ENCODE results near the gene ADAMTS3. TPM values are rescaled to one million over a fixed set of nuclear protein-coding genes. Genes with fewer than 3 reads are reported as not detected.

Gene ADAMTS3
- total and polyA plus RNA-seq, 12 donors = 1.0 to 13.1 (median 2.2) TPM

DNA sequence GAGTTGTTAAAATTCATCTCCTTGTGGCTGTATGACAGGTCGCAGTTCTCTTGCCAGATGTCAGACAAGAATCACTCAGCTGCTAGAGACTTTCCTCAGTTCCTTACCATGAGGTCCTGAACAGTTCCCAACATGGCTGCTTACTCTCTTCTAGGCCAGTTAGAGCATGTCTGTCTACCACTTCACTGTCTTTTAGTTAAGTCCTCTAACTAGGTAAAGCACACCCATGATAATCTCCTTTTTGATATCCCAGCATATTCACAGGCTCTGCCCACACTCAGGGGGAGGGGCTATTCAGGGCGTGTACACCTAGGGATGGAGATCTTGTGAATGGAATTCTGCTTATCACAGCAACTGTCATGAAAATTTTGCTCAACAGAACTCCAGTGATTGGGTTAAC, 190.1 kb downstream of the ADAMTS3 start:
- H3K36me3 ChIP-seq (replicated peaks in 1 of 2) = no peaks in the 10 kb centered on the region

GRCh38 chr4:72377491-72378194, 191.4 kb downstream of the ADAMTS3 start:
- DNase-seq = peak in 6 of 7 donors; percentile 37 to 63 (median 43)
- Histone ChIP-seq H3K27ac (no peak overlapping the region), H3K36me3 (replicated peaks in 1 of 2) (no peaks in the 10 kb centered on the region), H3K4me3 (no peak overlapping the region), H3K9me3 (replicated peaks in 1 of 3) (no peaks in the 10 kb centered on the region), H3K27me3 (no peaks in the 10 kb centered on the region), H3K4me1 (replicated peaks in 1 of 2) (peaks cover 0 to 7% of the 10 kb centered on the region in 2 donors)
- TF ChIP-seq, protein P1, sequence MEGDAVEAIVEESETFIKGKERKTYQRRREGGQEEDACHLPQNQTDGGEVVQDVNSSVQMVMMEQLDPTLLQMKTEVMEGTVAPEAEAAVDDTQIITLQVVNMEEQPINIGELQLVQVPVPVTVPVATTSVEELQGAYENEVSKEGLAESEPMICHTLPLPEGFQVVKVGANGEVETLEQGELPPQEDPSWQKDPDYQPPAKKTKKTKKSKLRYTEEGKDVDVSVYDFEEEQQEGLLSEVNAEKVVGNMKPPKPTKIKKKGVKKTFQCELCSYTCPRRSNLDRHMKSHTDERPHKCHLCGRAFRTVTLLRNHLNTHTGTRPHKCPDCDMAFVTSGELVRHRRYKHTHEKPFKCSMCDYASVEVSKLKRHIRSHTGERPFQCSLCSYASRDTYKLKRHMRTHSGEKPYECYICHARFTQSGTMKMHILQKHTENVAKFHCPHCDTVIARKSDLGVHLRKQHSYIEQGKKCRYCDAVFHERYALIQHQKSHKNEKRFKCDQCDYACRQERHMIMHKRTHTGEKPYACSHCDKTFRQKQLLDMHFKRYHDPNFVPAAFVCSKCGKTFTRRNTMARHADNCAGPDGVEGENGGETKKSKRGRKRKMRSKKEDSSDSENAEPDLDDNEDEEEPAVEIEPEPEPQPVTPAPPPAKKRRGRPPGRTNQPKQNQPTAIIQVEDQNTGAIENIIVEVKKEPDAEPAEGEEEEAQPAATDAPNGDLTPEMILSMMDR (IDR thresholded peaks at IDR 0.05) = no peak
- no peak for TF ChIP-seq POLR2A (IDR thresholded peaks at IDR 0.05)
- intact Hi-C loops (cut with DNase I) = no loop called here
- WGBS, 4 donors = 45 to 58% (median 50%) methylated on average over 5 of the region's 5 CpGs

More for the DNA sequence above, 190.1 kb downstream of the ADAMTS3 start:
- Histone ChIP-seq H3K27me3 (no peaks in the 10 kb centered on the region), H3K9me3 (replicated peaks in 1 of 3) (no peaks in the 10 kb centered on the region), H3K27ac (no peak overlapping the region), H3K4me1 (replicated peaks in 1 of 2) (peaks cover 0 to 7% of the 10 kb centered on the region in 2 donors), H3K4me3 (no peak overlapping the region)
- intact Hi-C loops (cut with DNase I) = no loop called here
- no peak for DNase-seq
- no peak for TF ChIP-seq POLR2A (IDR thresholded peaks at IDR 0.05)
- WGBS, 4 donors = 83 to 96% (median 90%) methylated on average over 2 of the region's 2 CpGs

DNA sequence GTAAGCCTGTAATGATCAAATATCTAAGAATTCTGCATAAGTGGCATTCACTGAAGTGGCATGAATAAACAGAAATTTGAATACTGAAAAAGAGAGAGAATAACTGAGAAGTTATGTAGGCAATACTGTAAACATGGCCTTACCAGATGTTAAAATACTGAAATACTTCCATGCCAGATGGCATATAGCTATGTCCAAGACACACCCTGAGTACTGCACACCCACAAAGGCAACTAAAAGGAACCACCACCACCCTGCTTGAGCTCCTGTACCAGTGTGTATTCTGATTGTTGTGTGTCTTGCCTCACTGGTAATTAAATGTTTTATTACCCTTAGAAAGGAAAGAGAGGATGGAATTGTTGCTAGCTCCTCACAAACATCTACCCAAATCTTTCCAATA, 192.1 kb downstream of the ADAMTS3 start:
- intact Hi-C loops (cut with DNase I) = no loop called here
- no peaks in the 10 kb centered on the region for H3K27me3 ChIP-seq
- H3K27ac ChIP-seq = no peak overlapping the region
- H3K4me1 ChIP-seq (replicated peaks in 1 of 2) = peaks cover 0 to 7% of the 10 kb centered on the region in 2 donors
- no peak overlapping the region for H3K4me3 ChIP-seq
- H3K36me3 ChIP-seq (replicated peaks in 1 of 2) = no peaks in the 10 kb centered on the region
- DNase-seq = no peak
- no peaks in the 10 kb centered on the region for H3K9me3 ChIP-seq (replicated peaks in 1 of 3)
- TF ChIP-seq, protein P1 (IDR thresholded peaks at IDR 0.05) = no peak
- TF ChIP-seq POLR2A (IDR thresholded peaks at IDR 0.05) = no peak

- intact Hi-C loops (cut with DNase I) = no loop called here
- H3K36me3 ChIP-seq (replicated peaks in 1 of 2) = no peaks in the 10 kb centered on the region
- DNase-seq = no peak
- no peak overlapping the region for H3K4me3 ChIP-seq
- H3K27ac ChIP-seq = no peak overlapping the region
- no peaks in the 10 kb centered on the region for H3K27me3 ChIP-seq
- no peaks in the 10 kb centered on the region for H3K9me3 ChIP-seq (replicated peaks in 1 of 3)
- WGBS, 4 donors = 66 to 71% (median 68%) methylated on average over 4 of the region's 4 CpGs
- H3K4me1 ChIP-seq (replicated peaks in 1 of 2) = peaks cover 0 to 7% of the 10 kb centered on the region in 2 donors
- TF ChIP-seq POLR2A (IDR thresholded peaks at IDR 0.05) = no peak
- TF ChIP-seq, protein P1 (IDR thresholded peaks at IDR 0.05) = no peak
These were observed 193.8 kb downstream of the ADAMTS3 start for GRCh38 chr4:72375073-72375736.
